Measurements from ENCODE around the gene WNK1.
A peak's percentile ranks its signal among the peaks of the same experiment; 100 is the strongest.
"Not testable (repeated sequence)": the region's sequence is repeated elsewhere in the genome, so short reads cannot be mapped to it uniquely, and the experiment has no call there.

Gene WNK1

GRCh38 chr12:849733-850437, 97.5 kb downstream of the WNK1 start:
- H3K4me1 ChIP-seq (ENCODE audit: control insufficient read depth, insufficient read depth, low read length); H3K9me3 ChIP-seq (ENCODE audit: control insufficient read depth in 2 of 2, low read length in 2 of 2); H3K27me3 ChIP-seq (ENCODE audit: control insufficient read depth in 1 of 2, insufficient read depth in 2 of 2, low read length in 2 of 2); H3K9ac ChIP-seq (ENCODE audit: low read length in 2 of 2); H3K27ac ChIP-seq (ENCODE audit: low read length); H3K36me3 ChIP-seq (ENCODE audit: control insufficient read depth in 2 of 2, insufficient read depth in 2 of 2, low read length in 2 of 2); H3K4me3 ChIP-seq (ENCODE audit: low read length in 2 of 2): not testable (repeated sequence)

GRCh38 chr12:851343-851742, 99.0 kb downstream of the WNK1 start:
- H3K36me3 ChIP-seq (ENCODE audit: control insufficient read depth in 2 of 2, insufficient read depth in 2 of 2, low read length in 2 of 2): no peaks in the 10 kb centered on the region
- H3K9ac ChIP-seq (ENCODE audit: low read length in 2 of 2): no peak overlapping the region
- no peak overlapping the region for H3K27ac ChIP-seq (ENCODE audit: low read length)
- H3K4me3 ChIP-seq (ENCODE audit: low read length in 2 of 2): no peak overlapping the region
- no peaks in the 10 kb centered on the region for H3K4me1 ChIP-seq (ENCODE audit: control insufficient read depth, insufficient read depth, low read length)
- H3K9me3 ChIP-seq (ENCODE audit: control insufficient read depth in 2 of 2, low read length in 2 of 2): no peaks in the 10 kb centered on the region
- no peaks in the 10 kb centered on the region for H3K27me3 ChIP-seq (ENCODE audit: control insufficient read depth in 1 of 2, insufficient read depth in 2 of 2, low read length in 2 of 2)

GRCh38 chr12:851913-852312, 99.5 kb downstream of the WNK1 start:
- Histone ChIP-seq H3K4me3 (ENCODE audit: low read length in 2 of 2) (no peak overlapping the region), H3K27me3 (ENCODE audit: control insufficient read depth in 1 of 2, insufficient read depth in 2 of 2, low read length in 2 of 2) (no peaks in the 10 kb centered on the region), H3K4me1 (ENCODE audit: control insufficient read depth, insufficient read depth, low read length) (no peaks in the 10 kb centered on the region), H3K27ac (ENCODE audit: low read length) (no peak overlapping the region), H3K9ac (ENCODE audit: low read length in 2 of 2) (no peak overlapping the region), H3K9me3 (ENCODE audit: control insufficient read depth in 2 of 2, low read length in 2 of 2) (no peaks in the 10 kb centered on the region), H3K36me3 (ENCODE audit: control insufficient read depth in 2 of 2, insufficient read depth in 2 of 2, low read length in 2 of 2) (no peaks in the 10 kb centered on the region)

GRCh38 chr12:852864-853263, 100.5 kb downstream of the WNK1 start:
- H3K27me3 ChIP-seq (ENCODE audit: control insufficient read depth in 1 of 2, insufficient read depth in 2 of 2, low read length in 2 of 2): no peaks in the 10 kb centered on the region
- peak overlapping the region in 1 of 2 donors; percentile 16 for H3K4me3 ChIP-seq (ENCODE audit: low read length in 2 of 2)
- no peak overlapping the region for H3K9ac ChIP-seq (ENCODE audit: low read length in 2 of 2)
- no peaks in the 10 kb centered on the region for H3K36me3 ChIP-seq (ENCODE audit: control insufficient read depth in 2 of 2, insufficient read depth in 2 of 2, low read length in 2 of 2)
- no peaks in the 10 kb centered on the region for H3K4me1 ChIP-seq (ENCODE audit: control insufficient read depth, insufficient read depth, low read length)
- H3K27ac ChIP-seq (ENCODE audit: low read length): no peak overlapping the region
- no peaks in the 10 kb centered on the region for H3K9me3 ChIP-seq (ENCODE audit: control insufficient read depth in 2 of 2, low read length in 2 of 2)

DNA sequence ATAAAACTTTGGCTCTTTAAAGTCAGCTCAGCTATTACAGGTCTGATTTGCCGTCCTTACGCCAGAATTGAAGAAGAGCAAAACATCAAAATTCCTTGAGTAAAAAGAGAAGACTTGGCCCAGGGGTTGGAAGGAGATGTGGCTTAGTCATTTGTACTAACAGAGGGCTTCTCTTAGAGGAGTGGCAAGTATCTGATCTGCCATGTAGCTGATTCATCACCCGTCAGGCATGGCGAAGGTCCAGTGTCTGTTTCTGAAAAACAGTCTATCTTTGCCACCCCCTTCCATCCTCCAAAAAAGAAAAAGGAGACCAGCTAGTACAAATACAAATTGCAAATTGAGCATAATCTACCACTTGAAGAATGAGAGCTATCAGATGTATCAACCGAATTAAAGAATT, 105.2 kb downstream of the WNK1 start:
- Histone ChIP-seq H3K4me3 (ENCODE audit: low read length in 2 of 2) (peak overlapping the region in 1 of 2 donors; percentile 32), H3K27me3 (ENCODE audit: control insufficient read depth in 1 of 2, insufficient read depth in 2 of 2, low read length in 2 of 2) (no peaks in the 10 kb centered on the region), H3K36me3 (ENCODE audit: control insufficient read depth in 2 of 2, insufficient read depth in 2 of 2, low read length in 2 of 2) (peaks cover 7 to 14% of the 10 kb centered on the region in 2 donors), H3K9ac (ENCODE audit: low read length in 2 of 2) (peak overlapping the region in 1 of 2 donors; percentile 15), H3K27ac (ENCODE audit: low read length) (no peak overlapping the region), H3K9me3 (ENCODE audit: control insufficient read depth in 2 of 2, low read length in 2 of 2) (no peaks in the 10 kb centered on the region), H3K4me1 (ENCODE audit: control insufficient read depth, insufficient read depth, low read length) (no peaks in the 10 kb centered on the region)

GRCh38 chr12:862303-862911, 110.0 kb downstream of the WNK1 start:
- Histone ChIP-seq H3K36me3 (ENCODE audit: control insufficient read depth in 2 of 2, insufficient read depth in 2 of 2, low read length in 2 of 2) (peaks cover 7 to 19% of the 10 kb centered on the region in 2 donors), H3K4me3 (ENCODE audit: low read length in 2 of 2) (no peak overlapping the region), H3K27ac (ENCODE audit: low read length) (no peak overlapping the region), H3K27me3 (ENCODE audit: control insufficient read depth in 1 of 2, insufficient read depth in 2 of 2, low read length in 2 of 2) (no peaks in the 10 kb centered on the region), H3K9me3 (ENCODE audit: control insufficient read depth in 2 of 2, low read length in 2 of 2) (no peaks in the 10 kb centered on the region), H3K9ac (ENCODE audit: low read length in 2 of 2) (no peak overlapping the region), H3K4me1 (ENCODE audit: control insufficient read depth, insufficient read depth, low read length) (no peaks in the 10 kb centered on the region)

DNA sequence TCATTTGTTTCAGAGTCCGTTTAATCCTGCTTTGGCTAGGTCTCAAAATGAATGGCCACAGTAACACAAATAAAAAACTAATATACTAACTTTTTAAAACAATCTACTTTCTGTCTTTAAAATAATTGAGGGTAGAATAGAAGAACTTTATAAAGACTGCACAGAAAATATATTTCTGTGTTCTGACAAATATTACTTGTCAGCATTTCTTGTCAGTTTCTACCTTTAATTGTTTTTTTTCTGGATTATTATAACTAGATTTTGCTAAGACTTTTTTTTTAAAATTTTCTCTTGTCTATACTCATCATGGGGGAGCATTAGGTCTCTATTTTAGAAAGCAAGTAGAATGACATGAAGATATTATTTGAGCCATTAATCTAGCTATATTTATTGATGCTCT, 110.9 kb downstream of the WNK1 start:
- Histone ChIP-seq H3K36me3 (ENCODE audit: control insufficient read depth in 2 of 2, insufficient read depth in 2 of 2, low read length in 2 of 2) (peaks cover 13 to 25% of the 10 kb centered on the region in 2 donors), H3K4me3 (ENCODE audit: low read length in 2 of 2) (no peak overlapping the region), H3K9me3 (ENCODE audit: control insufficient read depth in 2 of 2, low read length in 2 of 2) (no peaks in the 10 kb centered on the region), H3K9ac (ENCODE audit: low read length in 2 of 2) (no peak overlapping the region), H3K27ac (ENCODE audit: low read length) (no peak overlapping the region), H3K27me3 (ENCODE audit: control insufficient read depth in 1 of 2, insufficient read depth in 2 of 2, low read length in 2 of 2) (no peaks in the 10 kb centered on the region), H3K4me1 (ENCODE audit: control insufficient read depth, insufficient read depth, low read length) (no peaks in the 10 kb centered on the region)

GRCh38 chr12:865614-866013, 113.2 kb downstream of the WNK1 start:
- Histone ChIP-seq H3K27ac (ENCODE audit: low read length) (no peak overlapping the region), H3K9me3 (ENCODE audit: control insufficient read depth in 2 of 2, low read length in 2 of 2) (no peaks in the 10 kb centered on the region), H3K4me3 (ENCODE audit: low read length in 2 of 2) (no peak overlapping the region), H3K27me3 (ENCODE audit: control insufficient read depth in 1 of 2, insufficient read depth in 2 of 2, low read length in 2 of 2) (no peaks in the 10 kb centered on the region), H3K4me1 (ENCODE audit: control insufficient read depth, insufficient read depth, low read length) (no peaks in the 10 kb centered on the region), H3K36me3 (ENCODE audit: control insufficient read depth in 2 of 2, insufficient read depth in 2 of 2, low read length in 2 of 2) (peaks cover 18 to 30% of the 10 kb centered on the region in 2 donors), H3K9ac (ENCODE audit: low read length in 2 of 2) (no peak overlapping the region)

GRCh38 chr12:867905-868304, 115.5 kb downstream of the WNK1 start:
- H3K36me3 ChIP-seq (ENCODE audit: control insufficient read depth in 2 of 2, insufficient read depth in 2 of 2, low read length in 2 of 2): peaks cover 13 to 15% of the 10 kb centered on the region in 2 donors
- no peaks in the 10 kb centered on the region for H3K4me1 ChIP-seq (ENCODE audit: control insufficient read depth, insufficient read depth, low read length)
- no peak overlapping the region for H3K9ac ChIP-seq (ENCODE audit: low read length in 2 of 2)
- no peaks in the 10 kb centered on the region for H3K9me3 ChIP-seq (ENCODE audit: control insufficient read depth in 2 of 2, low read length in 2 of 2)
- no peak overlapping the region for H3K4me3 ChIP-seq (ENCODE audit: low read length in 2 of 2)
- H3K27me3 ChIP-seq (ENCODE audit: control insufficient read depth in 1 of 2, insufficient read depth in 2 of 2, low read length in 2 of 2): no peaks in the 10 kb centered on the region
- H3K27ac ChIP-seq (ENCODE audit: low read length): no peak overlapping the region

- no peak overlapping the region for H3K9ac ChIP-seq (ENCODE audit: low read length in 2 of 2)
- H3K36me3 ChIP-seq (ENCODE audit: control insufficient read depth in 2 of 2, insufficient read depth in 2 of 2, low read length in 2 of 2): peaks cover 13 to 15% of the 10 kb centered on the region in 2 donors
- H3K9me3 ChIP-seq (ENCODE audit: control insufficient read depth in 2 of 2, low read length in 2 of 2): no peaks in the 10 kb centered on the region
- no peaks in the 10 kb centered on the region for H3K4me1 ChIP-seq (ENCODE audit: control insufficient read depth, insufficient read depth, low read length)
- H3K27me3 ChIP-seq (ENCODE audit: control insufficient read depth in 1 of 2, insufficient read depth in 2 of 2, low read length in 2 of 2): no peaks in the 10 kb centered on the region
- H3K27ac ChIP-seq (ENCODE audit: low read length): no peak overlapping the region
- no peak overlapping the region for H3K4me3 ChIP-seq (ENCODE audit: low read length in 2 of 2)
These were observed 116.3 kb downstream of the WNK1 start for GRCh38 chr12:868722-869121.

DNA sequence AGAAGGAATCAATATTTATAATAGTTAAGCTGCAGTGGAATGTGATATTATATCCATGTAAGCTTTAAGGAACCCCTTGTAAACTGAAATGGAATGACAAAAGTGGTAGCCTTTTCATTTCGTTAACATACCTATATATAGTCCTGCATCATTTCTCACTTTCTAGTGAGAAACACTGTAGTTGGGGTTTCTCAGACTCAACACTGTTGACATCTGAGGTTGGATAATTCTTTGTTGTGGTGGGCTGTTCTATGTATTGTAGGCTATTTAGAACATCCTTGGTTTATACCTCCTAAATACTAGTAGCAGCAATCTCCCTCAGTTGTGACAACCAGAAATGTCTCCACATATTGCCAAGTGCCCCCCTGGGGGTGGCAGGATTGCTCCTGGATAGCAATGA, 118.0 kb downstream of the WNK1 start:
- peaks cover 11 to 16% of the 10 kb centered on the region in 2 donors for H3K36me3 ChIP-seq (ENCODE audit: control insufficient read depth in 2 of 2, insufficient read depth in 2 of 2, low read length in 2 of 2)
- H3K4me1 ChIP-seq (ENCODE audit: control insufficient read depth, insufficient read depth, low read length): no peaks in the 10 kb centered on the region
- no peak overlapping the region for H3K4me3 ChIP-seq (ENCODE audit: low read length in 2 of 2)
- no peaks in the 10 kb centered on the region for H3K9me3 ChIP-seq (ENCODE audit: control insufficient read depth in 2 of 2, low read length in 2 of 2)
- no peak overlapping the region for H3K27ac ChIP-seq (ENCODE audit: low read length)
- H3K9ac ChIP-seq (ENCODE audit: low read length in 2 of 2): no peak overlapping the region
- H3K27me3 ChIP-seq (ENCODE audit: control insufficient read depth in 1 of 2, insufficient read depth in 2 of 2, low read length in 2 of 2): no peaks in the 10 kb centered on the region

Data from stomach smooth muscle (tissue), 2 donors.